Keratinocyte (primary cell): Measurements from ENCODE around the gene TSPAN2. TPM values are rescaled to one million over a fixed set of nuclear protein-coding genes. Genes with fewer than 3 reads are reported as not detected.

ENCODE experiments used
- DNase-seq: peaks from one replicate; pipeline ENCODE4 v3.0.0-alpha.2; 2011; ENCODE audit warnings: low read depth, missing footprints, low spot score
- FAIRE-seq: peaks from 2 replicates; lab custom pipeline; 2011; peaks lifted over from hg19 to GRCh38; lab: Jason Lieb, UNC
- H2AFZ ChIP-seq: 2 replicates; pipeline ENCODE4 v1.6.0; 2012; ENCODE audit warnings: low read length, control low read depth, inconsistent platforms; ENCODE audit not compliant: control insufficient read depth
- H3K27ac ChIP-seq: 2 replicates; pipeline ENCODE4 v1.5.1; 2011; ENCODE audit warnings: low read length; ENCODE audit not compliant: control insufficient read depth, insufficient read depth
- H3K27me3 ChIP-seq: 3 replicates; pipeline ENCODE4 v1.6.0; 2011; ENCODE audit warnings: low read length; ENCODE audit not compliant: control insufficient read depth, insufficient read depth; ENCODE audit errors: extremely low read depth
- H3K36me3 ChIP-seq, 2 experiments: 2 replicates in 1 of 2; 3 replicates in 1 of 2; pipeline ENCODE4 v1.5.1; 2011; ENCODE audit warnings: low read length in 2 of 2, mild to moderate bottlenecking in 1 of 2; ENCODE audit not compliant: control insufficient read depth in 2 of 2, insufficient read depth in 2 of 2; ENCODE audit errors: extremely low read depth in 1 of 2
- H3K4me1 ChIP-seq: 3 replicates; pipeline ENCODE4 v1.5.1; 2011; ENCODE audit warnings: low read length; ENCODE audit not compliant: control insufficient read depth, insufficient read depth; ENCODE audit errors: extremely low read depth
- H3K4me2 ChIP-seq: 3 replicates; pipeline ENCODE4 v1.6.0; 2011; ENCODE audit warnings: low read depth, low read length; ENCODE audit not compliant: control insufficient read depth, insufficient read depth; ENCODE audit errors: extremely low read depth
- H3K4me3 ChIP-seq, 3 experiments: fragments of 200-600 bp in 1 of 3; sonication (generic) in 1 of 3; 2 replicates in 2 of 3; 3 replicates in 1 of 3; pipeline ENCODE4 v1.5.1; 2011 to 2016; ENCODE audit warnings: low read length in 3 of 3, mild to moderate bottlenecking in 3 of 3, control low read depth in 2 of 3, inconsistent platforms in 1 of 3, low read depth in 1 of 3, mixed read lengths in 1 of 3, mixed run types in 1 of 3, moderate library complexity in 1 of 3; ENCODE audit not compliant: control insufficient read depth in 2 of 3, insufficient read depth in 2 of 3; ENCODE audit errors: extremely low read depth in 1 of 3
- H3K79me2 ChIP-seq: 2 replicates; pipeline ENCODE4 v1.6.0; 2012; ENCODE audit warnings: low read length; ENCODE audit not compliant: control insufficient read depth, insufficient read depth
- H3K9ac ChIP-seq: 3 replicates; pipeline ENCODE4 v1.6.0; 2011; ENCODE audit warnings: low read length; ENCODE audit not compliant: control insufficient read depth, insufficient read depth; ENCODE audit errors: extremely low read depth
- H3K9me1 ChIP-seq: 3 replicates; pipeline ENCODE4 v1.6.0; 2011; ENCODE audit warnings: low read length; ENCODE audit not compliant: control insufficient read depth, insufficient read depth; ENCODE audit errors: extremely low read depth
- H3K9me3 ChIP-seq: 2 replicates; pipeline ENCODE4 v1.5.1; 2012; ENCODE audit warnings: low read depth, low read length; ENCODE audit not compliant: control insufficient read depth
- H4K20me1 ChIP-seq: 3 replicates; pipeline ENCODE4 v1.6.0; 2011; ENCODE audit warnings: low read length; ENCODE audit not compliant: control insufficient read depth, insufficient read depth; ENCODE audit errors: extremely low read depth
- CTCF ChIP-seq, 3 experiments: IDR thresholded peaks in 1 of 3; conservative IDR thresholded peaks in 1 of 3; optimal IDR thresholded peaks in 1 of 3; 2 replicates in 2 of 3; 3 replicates in 1 of 3; pipeline versions ENCODE3 to v1.5.1; 2011; ENCODE audit warnings: low read length in 3 of 3, mild to moderate bottlenecking in 3 of 3, moderate library complexity in 2 of 3, control low read depth in 1 of 3, inconsistent platforms in 1 of 3; ENCODE audit not compliant: insufficient read depth in 2 of 3; ENCODE audit errors: extremely low read depth in 1 of 3
- EZH2 ChIP-seq: IDR thresholded peaks from one replicate; pipeline ENCODE4 v1.6.1; 2012; ENCODE audit warnings: inconsistent platforms, mild to moderate bottlenecking, low read length, moderate library complexity
- dilution Hi-C: fragments of 300-500 bp; cut with MboI; formaldehyde crosslinking; loops from one replicate; pipeline ENCODE4 v1.7.0; 2020; ENCODE audit warnings: low sequenced_read_pairs; ENCODE audit not compliant: extremely low pct_ligation_motif_present
- polyA plus RNA-seq, 5 experiments: library from polyadenylated mRNA; depleted of rRNA in 3 of 5; stranded (reverse) in 3 of 5; stranded (forward) in 1 of 5; unstranded in 1 of 5; fragments of >200 nt; gene quantifications; 1 replicate in 1 of 5; 2 replicates in 3 of 5; 3 replicates in 1 of 5; pipeline versions ENCODE4 v1.2.1 to v1.2.3, GENCODE V29; 2011 to 2012; ENCODE audit warnings: missing spikeins in 2 of 5, low read depth in 1 of 5, low replicate concordance in 1 of 5

TSPAN2 gene
- polyA plus RNA-seq, 1 donor (not counting 4 experiments of a cell fraction or from before 2014, with no cell fraction given) = 0.37 TPM

GRCh38 chr1:115051850-115052249 lies 37.5 kb downstream of the TSPAN2 start:
- Histone ChIP-seq H3K9me1 (no peaks in the 10 kb centered on the region), H3K9me3 (no peaks in the 10 kb centered on the region), H2AFZ (peak overlapping the region; percentile 42), H3K4me3 (peak overlapping the region in 1 of 3 experiments; percentile 5), H3K79me2 (no peaks in the 10 kb centered on the region), H3K27me3 (no peaks in the 10 kb centered on the region), H3K9ac (no peak overlapping the region), H3K27ac (no peak overlapping the region), H3K4me2 (peak overlapping the region; percentile 70), H3K4me1 (peaks cover 11% of the 10 kb centered on the region), H4K20me1 (no peaks in the 10 kb centered on the region), H3K36me3 (no peaks in the 10 kb centered on the region)
- DNase-seq (no peak), FAIRE-seq (peak; percentile 82)
- dilution Hi-C loops = no loop called here
- TF ChIP-seq EZH2 (no peak), CTCF (optimal IDR thresholded peaks at IDR 0.05 in 1 of 3, IDR thresholded peaks at IDR 0.05 in 1 of 3, conservative IDR thresholded peaks at IDR 0.05 in 1 of 3; ENCODE audit: extremely low read depth in 1 of 3, insufficient read depth in 2 of 3, low read length in 3 of 3) (peak in 1 of 3 experiments; percentile 9)

- TF ChIP-seq CTCF (optimal IDR thresholded peaks at IDR 0.05 in 1 of 3, IDR thresholded peaks at IDR 0.05 in 1 of 3, conservative IDR thresholded peaks at IDR 0.05 in 1 of 3; ENCODE audit: extremely low read depth in 1 of 3, insufficient read depth in 2 of 3, low read length in 3 of 3) (no peak), EZH2 (no peak)
- H3K9ac ChIP-seq = no peak overlapping the region
- peaks cover 4% of the 10 kb centered on the region for H3K4me1 ChIP-seq
- dilution Hi-C loops = no loop called here
- no peaks in the 10 kb centered on the region for H3K79me2 ChIP-seq
- FAIRE-seq = no peak
- no peak overlapping the region for H3K4me2 ChIP-seq
- H3K9me3 ChIP-seq = no peaks in the 10 kb centered on the region
- no peaks in the 10 kb centered on the region for H3K36me3 ChIP-seq
- no peak for DNase-seq
- H4K20me1 ChIP-seq = no peaks in the 10 kb centered on the region
- H2AFZ ChIP-seq = no peak overlapping the region
- no peaks in the 10 kb centered on the region for H3K9me1 ChIP-seq
- H3K27me3 ChIP-seq = no peaks in the 10 kb centered on the region
- no peak overlapping the region for H3K27ac ChIP-seq
- H3K4me3 ChIP-seq = no peak overlapping the region
Measured at GRCh38 chr1:115046751-115047150, 42.6 kb downstream of the TSPAN2 start.
